GM15510 (cell line): ENCODE results near the gene C13orf46.

Experiments
- POLR2A ChIP-seq: IDR thresholded peaks from 3 replicates; pipeline ENCODE4 v1.6.1; 2011; ENCODE audit warnings: borderline replicate concordance; ENCODE audit not compliant: insufficient read length; ENCODE audit errors: extremely low read depth

The C13orf46 gene

DNA sequence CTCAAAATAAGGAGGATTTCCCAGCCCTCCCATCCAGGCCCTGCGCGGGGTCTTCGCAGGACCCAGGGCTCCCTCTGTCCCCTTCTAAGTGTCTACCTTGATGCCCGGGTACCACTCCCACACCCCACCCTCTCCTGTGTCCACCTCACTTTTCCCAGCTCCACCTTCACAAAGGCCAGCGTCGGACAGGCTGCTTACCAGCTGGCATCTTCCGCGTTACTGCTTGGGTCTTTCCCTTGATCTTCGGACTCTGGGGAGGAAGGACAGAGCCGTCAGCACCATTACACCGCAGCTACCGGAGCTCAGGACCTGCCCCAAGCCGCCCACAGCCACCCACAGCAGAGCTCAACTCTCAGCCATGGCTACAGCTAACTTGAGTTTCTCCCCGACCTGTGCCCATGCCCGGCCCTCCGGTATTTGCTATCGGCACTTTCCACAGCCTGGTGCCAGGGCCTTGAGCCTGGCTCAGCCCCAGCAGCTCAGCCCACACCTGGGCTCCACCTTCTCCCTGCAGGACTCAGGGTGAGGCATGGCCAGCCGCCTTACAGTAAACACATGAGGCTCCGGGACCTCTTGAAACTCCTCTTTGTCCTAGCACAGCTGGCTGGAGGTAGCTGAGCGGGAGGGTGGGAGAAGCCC lies 3.8 kb downstream of the C13orf46 start:
- no peak for TF ChIP-seq POLR2A

DNA sequence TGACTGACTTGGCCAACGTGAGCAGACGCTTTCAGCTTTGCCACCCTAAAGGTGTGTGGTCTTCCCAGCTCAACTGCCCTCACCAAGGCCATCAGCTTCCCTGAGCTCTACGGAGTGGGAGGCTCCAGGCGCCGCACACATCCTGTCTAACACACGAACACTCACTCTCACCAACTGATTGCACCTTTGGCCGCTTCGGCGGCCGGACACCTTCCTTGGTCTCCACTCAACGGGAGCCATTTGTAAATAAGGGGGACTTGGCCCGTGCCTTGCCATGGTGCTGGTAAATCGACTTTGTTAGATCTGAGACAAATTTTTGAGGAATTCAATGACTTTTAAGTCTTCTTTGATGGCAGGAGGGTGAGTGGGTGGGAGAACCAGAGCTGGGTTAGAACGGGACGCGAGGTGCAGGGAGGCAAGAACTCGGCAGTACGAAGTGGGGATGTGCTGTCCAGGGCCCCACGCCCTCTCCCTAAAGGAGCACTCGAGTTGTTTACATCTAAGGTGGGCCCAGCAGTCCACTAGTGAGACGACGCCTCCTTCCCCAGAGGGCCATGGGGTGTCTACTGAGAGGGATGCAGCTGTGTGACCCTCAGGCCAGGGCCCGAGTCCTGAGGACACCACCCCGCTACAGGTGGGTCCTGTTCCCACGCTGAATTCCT lies 4.4 kb downstream of the C13orf46 start:
- TF ChIP-seq POLR2A: no peak

DNA sequence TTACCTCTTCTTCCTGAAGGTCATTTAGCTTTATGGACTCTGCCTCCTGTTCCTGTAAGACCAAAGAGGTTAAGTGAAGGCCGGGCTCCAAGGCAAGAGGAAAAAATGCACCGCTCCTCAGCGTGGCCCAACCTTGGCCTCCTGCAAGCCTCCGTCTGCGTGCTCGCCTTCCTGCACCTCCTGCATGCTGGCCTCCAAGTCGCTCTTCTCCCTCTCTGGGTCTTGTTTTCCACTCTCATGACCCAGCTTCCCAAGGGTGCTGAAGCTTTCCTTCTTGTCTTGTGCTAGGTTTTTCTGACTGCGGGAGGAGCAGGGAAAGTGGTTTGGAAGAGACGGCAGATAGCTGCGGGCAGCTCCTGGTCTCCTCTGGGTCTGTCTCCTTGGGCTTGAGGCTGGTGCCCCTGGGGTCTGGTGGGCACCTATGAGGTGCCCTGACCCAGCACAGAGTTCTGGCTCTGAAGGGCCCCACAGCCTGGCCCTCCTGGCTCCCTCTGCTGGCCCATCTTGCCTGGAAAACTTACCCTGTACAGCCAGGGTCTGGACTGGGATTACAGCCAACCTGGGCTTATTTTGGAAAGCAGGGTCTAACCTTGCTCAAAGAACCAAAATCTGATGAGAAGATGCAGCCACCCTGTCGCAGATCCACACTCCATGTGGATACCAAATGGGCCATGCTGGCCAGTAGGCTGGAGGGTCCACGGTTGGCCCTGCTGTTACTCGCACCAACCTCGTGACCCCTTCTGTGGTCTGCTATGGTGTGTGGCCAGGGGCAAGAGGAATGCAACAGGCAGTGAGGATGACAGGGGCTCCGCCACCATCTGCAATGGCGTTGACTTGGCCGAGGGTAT lies 5.2 kb downstream of the C13orf46 start:
- TF ChIP-seq POLR2A: no peak

DNA sequence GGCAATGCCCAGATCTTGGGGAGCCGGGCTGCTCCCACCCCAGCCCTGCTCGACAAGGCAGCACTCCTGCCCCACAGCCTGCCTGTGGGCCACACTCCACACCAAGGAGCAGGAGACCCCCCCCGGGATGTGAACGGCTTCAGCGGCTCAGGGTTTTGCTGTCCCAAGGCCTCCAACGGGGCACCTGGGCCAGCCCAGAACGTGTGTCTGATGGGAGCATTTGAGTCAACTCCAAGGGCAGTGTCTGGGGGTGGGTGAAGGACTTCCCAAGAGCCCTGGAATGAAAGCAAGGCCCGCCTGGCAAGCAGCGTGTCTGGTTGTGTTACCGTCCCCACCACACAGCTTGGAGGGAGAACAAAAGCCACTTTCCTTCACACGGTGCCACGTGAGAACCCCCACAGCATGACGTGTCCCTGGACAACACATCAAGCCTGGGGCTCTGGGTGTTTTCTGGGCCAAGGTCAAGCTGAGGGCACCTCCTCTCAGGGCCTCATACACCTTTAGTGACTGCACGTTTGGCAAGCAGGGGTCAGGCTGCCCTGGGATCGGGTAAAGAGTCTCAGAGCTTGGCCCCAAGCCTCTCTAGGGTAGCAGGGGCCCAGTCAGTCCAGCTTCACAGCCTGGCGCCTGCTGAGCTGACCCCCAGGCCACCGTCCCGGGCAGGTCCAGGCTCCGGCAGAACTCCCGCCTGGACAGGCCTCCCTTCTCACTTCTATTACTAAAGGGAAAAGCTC lies 6.0 kb downstream of the C13orf46 start:
- TF ChIP-seq POLR2A: no peak

DNA sequence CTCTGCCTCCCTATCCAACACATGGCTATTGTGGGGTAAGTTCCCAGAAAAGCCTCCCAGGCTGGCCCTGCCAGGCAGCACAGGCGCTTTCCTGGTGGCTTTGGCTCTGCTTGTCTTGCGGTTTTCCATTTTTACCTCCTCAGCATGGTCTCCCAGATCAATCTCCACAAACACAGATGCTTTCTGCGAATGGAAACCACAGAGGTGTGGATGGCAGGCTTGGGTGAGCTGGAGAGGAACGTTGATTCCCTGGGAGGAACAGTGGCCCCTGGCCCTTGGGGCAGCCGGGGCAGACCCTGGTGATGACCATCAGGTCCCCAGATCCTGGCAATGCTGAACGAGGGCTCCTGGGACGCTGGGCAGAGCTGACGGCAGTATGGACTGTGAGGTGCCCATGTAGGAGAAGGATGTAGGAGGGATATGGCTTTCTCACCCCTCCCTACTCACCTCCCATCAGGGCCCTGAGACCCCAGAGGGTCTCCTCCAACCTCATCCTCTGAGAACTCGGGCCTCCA lies 6.6 kb downstream of the C13orf46 start:
- no peak for TF ChIP-seq POLR2A

DNA sequence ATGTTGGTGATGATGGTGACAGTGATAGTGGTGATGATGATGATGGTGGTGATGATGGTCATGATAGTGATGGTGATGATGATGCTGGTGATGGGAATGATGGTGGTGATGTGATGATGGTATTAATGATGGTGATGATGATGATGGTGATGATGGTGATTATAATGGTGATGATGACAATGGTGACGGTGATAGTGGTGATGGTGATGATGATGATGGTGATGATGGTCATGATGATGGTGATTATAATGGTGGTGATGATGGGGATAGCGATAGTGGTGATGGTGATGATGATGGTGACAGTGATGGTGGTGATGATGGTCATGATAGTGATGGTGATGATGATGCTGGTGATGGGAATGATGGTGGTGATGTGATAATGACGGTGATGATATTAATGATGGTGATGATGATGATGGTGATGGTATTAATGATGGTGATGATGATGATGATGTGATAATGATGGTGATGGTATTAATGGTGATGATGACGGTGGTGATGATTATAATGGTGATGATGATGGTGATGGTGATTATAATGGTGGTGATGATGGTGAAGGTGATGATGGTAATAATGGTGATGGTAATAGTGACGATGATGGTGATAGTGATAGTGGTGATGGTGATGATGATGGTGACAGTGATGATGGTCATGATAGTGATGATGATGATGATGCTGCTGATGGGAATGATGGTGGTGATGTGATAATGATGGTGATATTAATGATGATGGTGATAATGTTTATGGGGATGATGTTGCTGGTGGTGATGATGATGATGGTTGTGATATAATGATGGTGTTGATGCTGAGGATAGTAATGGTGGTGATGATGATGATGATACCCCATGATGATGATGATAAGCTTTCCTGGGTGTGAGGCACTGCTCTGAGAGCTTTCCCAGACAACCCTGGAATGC lies 7.7 kb downstream of the C13orf46 start:
- TF ChIP-seq POLR2A: no peak

DNA sequence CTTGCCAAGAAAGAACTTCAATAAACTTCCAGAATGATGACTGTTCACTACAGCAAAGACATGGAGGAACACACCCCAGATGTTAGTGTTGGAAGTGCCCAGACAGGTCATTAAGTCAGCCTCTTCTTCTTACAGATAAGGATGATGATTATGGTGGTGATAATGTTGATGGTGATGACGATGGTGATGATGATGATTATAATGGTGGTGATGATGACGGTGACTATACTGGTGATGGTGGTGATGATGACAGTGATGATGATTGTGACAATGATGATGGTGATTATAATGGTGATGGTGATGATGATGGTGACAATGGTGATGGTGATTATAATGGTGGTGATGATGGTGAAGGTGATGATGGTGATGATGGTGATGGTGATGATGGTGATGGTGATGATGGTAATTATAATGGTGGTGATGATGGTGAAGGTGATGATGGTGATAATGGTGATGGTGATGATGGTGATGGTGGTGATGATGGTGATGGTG lies 8.4 kb downstream of the C13orf46 start:
- TF ChIP-seq POLR2A: no peak

DNA sequence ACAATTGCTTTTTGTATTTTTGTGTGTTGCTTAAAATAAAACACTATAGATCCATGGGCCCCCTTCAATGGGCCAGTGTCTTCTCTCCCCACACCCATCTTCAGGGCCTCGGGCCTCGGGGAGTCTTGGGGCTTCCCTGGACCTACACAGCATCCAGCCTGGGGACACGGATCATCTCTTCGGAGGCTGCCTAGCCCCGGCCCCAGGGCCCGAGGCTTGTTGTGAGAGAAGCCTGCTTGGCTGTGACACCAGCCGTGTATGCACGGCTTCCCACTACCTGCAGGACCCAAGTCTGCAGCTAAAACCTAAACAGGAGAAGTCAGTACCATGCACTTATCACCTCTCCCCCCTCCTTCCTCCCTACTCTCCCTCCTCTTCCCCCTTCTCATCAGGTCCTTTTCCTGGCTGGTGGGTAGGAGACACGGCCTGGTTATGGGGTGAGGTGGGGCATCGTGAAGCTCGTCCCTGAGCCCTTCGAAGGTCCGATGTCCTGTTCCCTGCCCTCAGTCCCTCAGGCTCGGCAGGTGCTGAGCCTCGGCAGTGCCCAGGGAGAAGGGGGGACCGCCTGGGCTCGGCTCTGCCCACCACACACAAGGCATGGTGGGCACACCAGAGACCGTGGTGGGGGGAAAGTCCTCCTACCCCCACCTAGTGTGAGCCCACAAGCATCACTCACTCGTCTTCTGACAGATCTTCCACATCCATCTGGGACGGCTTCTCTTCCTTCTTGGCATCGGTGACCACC lies 9.5 kb downstream of the C13orf46 start:
- no peak for TF ChIP-seq POLR2A

DNA sequence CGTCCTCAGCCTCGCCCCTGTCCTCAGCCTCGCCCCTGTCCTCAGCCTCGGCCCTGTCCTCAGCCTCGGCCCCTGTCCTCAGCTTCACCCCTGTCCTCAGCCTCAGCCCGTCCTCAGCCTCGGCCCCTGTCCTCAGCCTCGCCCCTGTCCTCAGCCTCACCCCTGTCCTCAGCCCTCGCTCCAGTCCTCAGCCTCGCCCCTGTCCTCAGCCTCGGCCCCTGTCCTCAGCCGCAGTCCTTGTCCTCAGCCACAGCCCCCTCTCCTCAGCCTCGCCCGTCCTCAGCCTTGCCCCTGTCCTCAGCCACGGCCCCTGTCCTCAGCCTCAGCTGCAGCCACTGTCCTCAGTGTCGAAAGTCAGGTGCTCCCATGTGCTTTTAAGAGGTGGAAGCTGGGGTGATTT lies 10.5 kb downstream of the C13orf46 start:
- no peak for TF ChIP-seq POLR2A

DNA sequence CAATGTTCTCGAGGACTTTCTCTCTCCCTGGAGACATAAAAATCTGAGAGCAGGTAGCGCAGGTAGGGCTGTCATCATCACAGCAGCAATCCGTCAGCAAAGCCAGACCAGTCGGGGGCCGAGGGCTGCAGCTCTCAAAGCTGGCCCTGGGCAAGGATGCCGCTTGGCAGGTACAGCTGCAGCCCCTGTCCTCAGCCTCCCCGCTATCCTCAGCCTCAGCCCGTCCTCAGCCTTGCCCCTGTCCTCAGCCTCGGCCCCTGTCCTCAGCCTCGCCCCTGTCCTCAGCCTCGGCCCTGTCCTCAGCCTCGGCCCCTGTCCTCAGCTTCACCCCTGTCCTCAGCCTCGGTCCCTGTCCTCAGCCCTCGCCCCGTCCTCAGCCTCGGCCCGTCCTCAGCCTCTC lies 10.9 kb downstream of the C13orf46 start:
- TF ChIP-seq POLR2A: no peak

DNA sequence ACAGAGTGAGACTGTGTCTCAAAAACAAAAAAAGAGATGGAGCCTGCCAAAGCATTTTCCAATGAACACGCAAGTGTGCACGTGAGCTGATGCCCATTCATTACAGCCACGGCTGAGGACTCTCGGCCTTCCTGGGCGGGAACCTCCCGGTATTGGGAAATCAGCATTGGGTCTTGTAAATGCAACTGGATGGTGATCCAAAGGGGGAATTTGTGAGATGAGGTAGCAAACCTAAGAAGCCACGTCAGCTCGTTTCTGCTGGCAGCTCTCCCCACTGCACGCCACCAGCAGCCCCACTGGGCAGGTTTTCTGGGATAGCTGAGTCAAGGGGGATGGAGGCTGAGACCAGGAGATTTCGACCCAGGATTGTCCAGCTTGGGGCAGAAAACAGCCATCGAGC lies 11.5 kb downstream of the C13orf46 start:
- TF ChIP-seq POLR2A: no peak

DNA sequence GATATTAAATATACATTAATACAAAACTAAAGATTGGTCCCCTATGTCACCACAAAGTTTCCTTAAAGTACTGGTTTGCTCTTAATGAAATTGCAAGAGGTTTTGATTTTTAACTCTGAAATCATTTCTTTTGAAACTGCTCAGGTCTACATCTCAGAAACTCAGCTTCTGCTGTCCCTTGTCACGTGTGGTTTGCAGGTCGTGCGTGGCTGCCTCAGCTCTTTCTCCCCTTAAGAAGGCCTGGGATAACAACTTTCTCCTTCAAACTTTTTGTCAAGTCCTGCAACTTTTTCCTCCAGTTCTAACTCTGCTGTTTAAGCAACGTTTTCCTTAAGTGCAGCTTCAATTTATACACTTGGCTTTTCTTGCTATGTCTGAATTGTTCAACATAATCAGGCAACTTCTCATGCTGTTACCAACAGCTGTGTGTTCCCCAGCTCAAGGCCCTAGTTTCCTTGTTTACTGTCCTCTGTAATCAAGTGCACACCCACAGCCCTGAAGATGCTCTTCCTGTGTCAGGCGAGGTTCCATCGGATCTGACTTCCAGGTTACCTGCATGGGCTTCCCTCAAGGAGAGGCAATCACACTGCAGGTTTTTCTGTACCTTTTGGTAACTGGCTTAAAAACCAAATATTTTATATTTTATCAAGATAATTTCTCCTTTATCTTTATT lies 13.5 kb downstream of the C13orf46 start:
- TF ChIP-seq POLR2A: no peak
